NCI-H1105 (cell line): Measurements from ENCODE around the gene GPR161.
"Not testable (repeated sequence)": the region's sequence is repeated elsewhere in the genome, so short reads cannot be mapped to it uniquely, and the experiment has no call there.

Experiments
- DNase-seq: peaks from one replicate; lab custom pipeline; 2025; lab: John Stamatoyannopoulos, UW

GPR161 gene

DNA sequence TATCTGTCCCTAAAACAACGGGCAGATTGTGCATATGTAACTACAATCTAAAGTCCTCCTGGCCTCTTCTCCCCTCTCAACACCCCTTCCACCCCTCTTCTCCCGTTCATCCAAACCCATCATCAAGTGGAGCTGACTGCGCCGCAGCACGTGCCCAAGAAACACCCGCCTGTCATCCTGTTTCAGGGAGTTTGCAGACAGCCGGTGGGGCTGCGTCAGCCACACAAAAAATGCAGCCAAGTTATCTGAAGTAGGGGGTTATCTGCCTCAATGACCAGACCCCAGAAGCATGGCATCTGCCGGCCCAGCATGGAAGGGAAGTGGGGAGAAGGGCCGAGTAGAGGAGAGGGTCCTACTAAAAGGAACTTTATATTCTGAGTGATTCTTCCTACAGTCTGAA lies 49.0 kb downstream of the GPR161 start:
- no peak for DNase-seq

- DNase-seq: no peak
Measured at GRCh38 chr1:168086438-168086837, 50.3 kb downstream of the GPR161 start.

DNA sequence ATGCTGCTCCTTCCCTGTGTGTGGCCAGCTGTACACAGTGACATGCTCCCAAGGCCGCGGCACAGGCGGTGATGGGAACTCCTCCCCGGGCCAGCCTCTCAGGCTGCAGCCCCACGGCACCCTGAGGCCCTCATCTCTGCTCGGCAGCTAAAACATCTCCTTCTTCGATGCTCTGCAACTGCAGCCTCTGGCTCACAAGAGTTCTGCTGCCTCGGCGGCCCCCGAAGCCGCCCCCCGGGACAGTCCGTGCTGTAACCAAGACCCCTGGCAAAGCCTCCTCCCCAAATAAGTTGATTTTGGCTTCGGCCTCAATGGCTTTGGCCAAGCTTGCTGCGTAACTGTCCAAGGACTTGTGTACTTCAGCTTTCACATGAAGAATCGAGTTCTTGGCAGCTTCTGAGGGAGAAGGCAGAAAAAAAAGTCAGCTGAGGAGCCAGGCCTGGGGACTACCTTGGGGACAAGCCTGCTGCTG lies 51.3 kb downstream of the GPR161 start:
- no peak for DNase-seq

DNA sequence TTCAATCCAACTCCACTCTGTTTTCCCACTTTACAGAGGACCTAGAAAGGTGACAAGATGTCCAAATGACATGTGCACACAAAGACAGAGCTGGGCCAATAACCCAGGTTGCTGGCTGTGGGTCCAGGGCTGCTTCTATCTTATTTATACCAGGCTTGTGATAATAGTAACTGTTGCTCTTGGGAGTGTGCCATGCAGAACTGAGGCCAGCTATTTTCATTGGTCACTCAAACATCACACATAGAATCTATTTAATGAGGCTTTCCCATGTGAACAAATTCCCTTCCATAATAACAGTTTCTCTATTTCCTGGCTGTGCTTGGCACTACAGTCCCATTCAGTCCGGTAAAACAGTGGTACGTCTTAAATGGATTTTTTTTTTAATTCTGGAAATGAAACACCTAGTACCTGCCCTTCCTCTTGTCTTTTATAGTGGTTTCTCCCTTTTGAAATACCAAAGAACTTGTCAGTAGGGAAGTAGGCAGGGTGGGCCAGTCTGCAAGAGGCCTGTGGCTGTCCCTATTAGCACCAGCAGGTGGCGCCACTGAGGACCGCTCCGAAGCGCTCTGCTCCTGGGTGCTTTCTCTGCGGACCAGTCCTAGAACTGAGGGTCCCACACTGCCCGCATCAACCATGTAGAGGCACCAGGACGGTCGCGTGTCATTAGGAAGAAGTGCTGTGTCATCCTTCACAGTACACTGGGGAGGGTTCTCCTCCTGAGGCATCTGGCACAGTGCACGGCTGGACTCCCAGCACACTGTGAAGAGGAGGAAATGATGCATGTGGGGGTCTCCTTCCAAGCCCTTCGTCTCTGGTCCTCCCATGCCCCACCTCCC lies 52.1 kb downstream of the GPR161 start:
- DNase-seq: no peak

- no peak for DNase-seq
Measured at GRCh38 chr1:168083456-168084325, 53.0 kb downstream of the GPR161 start.

- DNase-seq: peak; percentile 64
Measured at GRCh38 chr1:168082008-168082876, 54.5 kb downstream of the GPR161 start.

DNA sequence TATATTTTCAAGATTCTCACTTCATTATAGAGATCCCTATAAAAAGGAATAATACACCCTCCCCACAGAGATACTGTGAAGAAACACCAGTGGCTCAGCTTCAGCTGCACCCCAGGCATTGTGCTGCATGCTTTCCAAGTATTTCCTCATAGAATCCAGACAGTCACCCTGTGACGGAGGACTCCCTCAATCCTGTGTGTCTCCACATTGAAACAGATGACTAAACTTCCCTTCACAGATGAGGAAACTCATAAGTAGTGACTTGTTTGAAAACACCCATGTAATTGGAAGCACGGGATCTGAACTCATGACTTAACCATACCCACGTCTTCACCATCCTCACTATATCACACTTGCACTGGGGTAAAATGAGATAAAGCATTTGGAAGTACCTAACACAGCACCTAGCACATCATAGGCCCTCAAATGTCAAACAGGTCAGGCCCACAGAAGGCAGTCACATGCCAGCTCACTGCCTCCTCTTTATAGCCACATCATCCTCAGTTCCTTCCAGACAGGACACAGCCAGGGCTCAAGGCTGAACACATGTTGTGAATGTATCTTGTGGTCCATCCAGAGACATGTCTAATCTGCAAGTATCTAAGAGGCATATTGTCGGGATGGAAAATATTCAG lies 55.2 kb downstream of the GPR161 start:
- no peak for DNase-seq

- no peak for DNase-seq
Measured at GRCh38 chr1:168079761-168080160, 57.0 kb downstream of the GPR161 start.

DNA sequence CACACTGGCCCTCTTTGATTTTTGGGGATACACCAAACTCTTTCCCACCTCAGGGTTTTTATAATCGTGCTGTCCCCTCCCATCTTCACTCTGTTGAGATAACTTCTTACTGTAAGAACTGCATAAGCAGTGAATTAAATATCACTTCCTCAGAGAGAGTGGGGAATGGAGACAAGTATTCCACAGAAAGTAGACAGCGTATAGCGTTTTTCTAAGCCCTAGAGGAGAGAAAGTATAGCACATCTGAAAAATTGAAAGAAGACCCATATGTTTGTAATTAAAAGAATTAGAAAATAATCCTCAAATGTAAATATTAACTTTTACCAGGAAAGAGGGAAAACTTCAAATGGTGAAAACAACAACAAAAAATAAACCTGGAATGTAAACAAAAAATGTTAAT lies 67.3 kb downstream of the GPR161 start:
- DNase-seq: no peak

- no peak for DNase-seq
Measured at GRCh38 chr1:168065506-168065905, 71.2 kb downstream of the GPR161 start.

DNA sequence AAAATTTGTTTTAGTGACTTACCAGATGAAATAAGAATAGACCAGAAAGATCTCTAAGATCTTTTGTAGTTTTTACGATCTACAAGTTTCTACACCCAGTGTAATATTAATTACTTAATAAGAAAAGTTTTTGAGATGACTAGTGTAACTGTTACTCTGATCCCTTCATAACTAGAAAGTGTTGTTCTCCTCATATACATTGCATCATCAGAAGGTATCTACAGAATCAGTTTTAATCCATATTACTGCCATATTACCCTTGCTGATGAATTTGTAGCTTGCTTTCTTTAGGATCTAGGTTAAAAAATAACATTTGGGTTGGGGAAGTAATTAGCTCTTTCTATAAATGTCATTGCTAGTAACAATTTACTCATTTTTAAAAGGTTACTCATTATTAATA lies 72.5 kb downstream of the GPR161 start:
- DNase-seq: no peak

GRCh38 chr1:168057921-168058320 lies 78.8 kb downstream of the GPR161 start:
- no peak for DNase-seq

DNA sequence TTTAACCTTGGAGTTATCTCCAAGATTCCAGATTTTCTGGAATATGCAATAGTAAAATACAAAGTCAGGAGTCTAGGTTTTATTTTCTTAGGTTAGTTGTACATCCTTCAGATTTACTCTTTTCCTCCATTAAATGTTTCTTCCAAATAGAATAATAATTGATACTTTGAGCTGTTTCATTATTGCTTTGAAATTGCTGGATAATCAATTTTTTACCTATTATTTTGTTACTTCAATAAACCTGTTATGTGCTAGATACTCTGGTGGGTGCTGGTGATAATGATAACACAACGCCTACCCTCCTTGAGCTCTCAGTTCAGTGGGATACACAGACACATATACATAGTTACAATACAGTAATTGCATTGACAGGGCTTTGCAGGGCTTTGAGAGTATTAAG lies 79.4 kb downstream of the GPR161 start:
- no peak for DNase-seq

DNA sequence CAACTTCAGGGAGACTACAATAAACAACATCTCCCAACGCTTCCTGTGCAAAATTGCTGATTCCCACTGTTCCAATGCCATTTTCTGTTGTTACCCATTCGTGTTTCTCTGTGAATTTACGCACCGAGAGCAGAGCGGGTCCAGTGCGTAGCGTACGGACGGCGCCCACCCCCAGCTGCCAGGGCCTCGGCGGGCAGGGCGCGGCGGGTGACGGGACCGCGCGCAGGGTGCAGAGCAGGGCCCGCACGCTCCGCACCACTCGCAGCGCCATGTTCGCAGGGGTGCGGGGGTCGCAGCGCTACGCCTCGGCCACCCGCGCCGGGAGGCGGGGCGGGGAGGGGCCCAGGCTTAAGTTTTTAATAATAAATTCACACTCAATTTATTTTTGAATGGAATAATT lies 80.6 kb downstream of the GPR161 start:
- DNase-seq: not testable (repeated sequence)

DNA sequence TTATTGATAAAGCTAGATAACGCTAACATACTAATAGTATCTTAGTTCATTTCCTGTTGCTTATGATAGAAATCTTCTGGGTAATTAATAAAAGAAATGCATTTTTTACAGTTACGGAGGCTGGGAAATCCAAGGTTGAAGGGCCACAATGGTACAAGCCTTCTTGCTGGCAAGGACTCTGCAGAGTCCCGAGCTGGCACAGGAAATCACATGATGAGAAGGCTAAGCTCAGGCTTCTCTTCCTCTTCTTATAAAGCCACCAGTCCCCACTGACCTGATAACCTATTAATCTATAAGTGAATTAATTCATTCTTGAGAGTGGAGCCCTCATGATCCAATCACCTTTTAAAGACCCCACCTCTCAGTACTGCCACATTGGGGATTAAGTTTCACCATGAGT lies 82.6 kb downstream of the GPR161 start:
- DNase-seq: no peak

DNA sequence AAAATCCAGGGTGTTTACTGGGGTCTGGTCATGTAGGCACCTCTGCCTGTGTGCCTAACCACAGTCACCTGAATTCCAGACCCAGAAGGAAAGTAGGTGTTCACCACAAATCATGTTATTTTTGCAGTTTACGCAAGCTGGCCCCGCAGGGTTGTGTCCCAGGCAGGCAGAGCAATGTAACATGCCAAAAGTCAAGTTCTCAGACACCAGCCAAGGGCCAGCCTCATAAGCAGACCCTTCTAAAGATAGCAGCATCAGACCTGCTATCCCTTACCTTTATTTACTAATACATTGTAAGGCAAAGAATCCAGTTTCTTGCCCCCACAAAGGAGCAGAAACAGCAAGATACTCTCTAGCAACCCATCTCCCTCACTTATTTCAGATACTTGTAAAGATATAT lies 83.0 kb downstream of the GPR161 start:
- no peak for DNase-seq

DNA sequence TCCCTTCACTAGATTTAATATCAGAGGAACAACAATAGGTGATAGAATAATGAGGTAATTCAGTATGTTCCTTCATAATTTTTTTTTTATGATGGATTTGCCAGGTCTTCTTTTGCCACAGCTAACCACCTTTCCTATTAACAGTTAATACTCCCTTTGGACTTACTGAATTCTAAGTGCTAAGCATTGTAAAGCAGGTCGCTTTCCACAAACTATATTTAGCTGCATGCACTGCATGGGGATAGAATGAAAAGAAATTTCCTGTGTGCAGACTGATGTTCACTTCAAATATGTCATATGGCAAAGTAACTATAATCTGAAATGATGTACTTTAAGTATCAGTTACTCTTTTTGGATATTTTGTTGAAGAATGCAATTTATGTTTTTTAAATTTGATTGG lies 85.8 kb downstream of the GPR161 start:
- DNase-seq: no peak

GRCh38 chr1:168050307-168050706 lies 86.4 kb downstream of the GPR161 start:
- no peak for DNase-seq

- no peak for DNase-seq
Measured at GRCh38 chr1:168045311-168045710, 91.4 kb downstream of the GPR161 start.

GRCh38 chr1:168042362-168042761 lies 94.4 kb downstream of the GPR161 start:
- DNase-seq: no peak

- DNase-seq: no peak
Measured at GRCh38 chr1:168035345-168035744, 101.4 kb downstream of the GPR161 start.

DNA sequence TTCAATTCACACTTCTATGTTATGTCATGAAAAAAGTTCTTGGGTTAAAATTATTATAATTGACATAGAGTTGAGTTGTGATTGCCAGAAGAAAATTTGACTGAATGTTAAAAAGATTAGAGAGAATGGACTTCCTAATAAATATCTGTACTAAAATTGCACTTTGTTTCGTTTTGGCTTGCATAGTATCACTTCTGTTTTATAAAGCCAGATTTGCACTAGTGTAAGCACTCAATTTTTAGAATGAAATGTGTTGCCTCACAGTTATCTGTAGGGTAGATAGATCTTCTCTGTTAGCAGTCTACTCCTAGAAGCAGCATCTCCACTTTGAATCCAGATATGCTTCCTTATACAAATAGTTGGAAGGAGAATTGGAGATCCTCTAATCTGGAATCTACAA lies 104.7 kb downstream of the GPR161 start:
- no peak for DNase-seq
